ENCODE measurements around the gene PLEKHA1. TPM values are rescaled to one million over a fixed set of nuclear protein-coding genes. Genes with fewer than 3 reads are reported as not detected.

The PLEKHA1 gene
- total and polyA plus RNA-seq, 2 donors (not counting 3 experiments of a cell fraction or from before 2014, with no cell fraction given): 21.6 to 58.8 TPM

DNA sequence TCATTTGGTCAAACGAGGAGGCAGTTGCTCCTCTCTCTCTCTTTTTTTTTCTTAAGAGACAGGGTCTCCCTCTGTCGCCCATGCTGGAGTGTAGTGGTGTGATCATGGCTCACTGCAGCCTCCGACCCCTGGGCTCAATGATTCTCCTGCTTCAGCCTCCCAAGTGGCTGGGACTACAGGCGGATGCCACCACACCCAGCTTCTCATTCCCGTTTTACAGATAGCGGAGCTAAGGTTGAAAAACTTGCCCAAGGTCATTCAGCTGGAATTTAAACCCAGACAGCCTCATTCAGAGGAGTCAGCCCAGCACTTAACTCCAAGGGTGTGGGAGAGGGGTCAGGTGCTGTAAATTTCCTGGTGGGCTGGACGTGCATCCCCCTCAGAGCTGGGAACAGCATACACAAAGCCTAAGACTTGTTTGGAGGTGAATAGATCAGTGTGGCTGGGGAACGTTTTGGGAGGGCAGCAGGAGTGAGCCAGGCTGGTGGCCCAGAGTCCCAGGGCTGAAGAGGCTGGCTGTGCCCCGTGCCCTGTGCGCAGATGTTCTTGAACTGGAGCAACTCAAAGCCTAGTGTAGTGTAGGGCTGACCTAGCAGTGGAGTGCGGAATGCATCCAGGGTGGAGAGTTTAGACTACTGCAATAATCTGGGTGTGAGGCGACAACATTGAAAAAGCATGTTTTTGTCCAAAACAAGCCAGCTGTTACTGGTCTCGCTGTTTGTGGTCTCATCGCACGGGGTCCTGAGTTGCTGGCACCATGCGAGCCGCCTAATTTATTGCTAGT lies 89.2 kb downstream of the PLEKHA1 start:
- ChIA-PET POLR2A (no interaction called here), CTCF (interaction anchor here (2.0 to 3.0 kb wide), 3 partner anchors 31 to 102 kb away, joined by 6 to 15 read pairs (median 6); no protein-coding TSS in a partner anchor)
- Histone ChIP-seq H3K79me2 (ENCODE audit: control insufficient read depth, insufficient read depth, low read length) (peaks cover 13% of the 10 kb centered on the region), H3K4me2 (ENCODE audit: insufficient read depth, low read length) (peak overlapping the region; percentile 89), H3K27me3 (ENCODE audit: control insufficient read depth in 2 of 2, insufficient read depth in 2 of 2, low read length in 2 of 2) (no peaks in the 10 kb centered on the region), H3K4me1 (ENCODE audit: control insufficient read depth, extremely low read depth, insufficient read depth, low read length) (peaks cover 15% of the 10 kb centered on the region), H2AFZ (ENCODE audit: low read depth, low read length) (no peak overlapping the region), H3K9ac (replicated peaks; ENCODE audit: extremely low read depth, insufficient read depth, low read length) (no peak overlapping the region), H3K9me1 (replicated peaks; ENCODE audit: control insufficient read depth, extremely low read depth, insufficient read depth, low read length) (no peaks in the 10 kb centered on the region), H3K9me3 (replicated peaks; ENCODE audit: control insufficient read depth, insufficient read depth, low read length) (no peaks in the 10 kb centered on the region), H3K36me3 (ENCODE audit: control insufficient read depth in 2 of 2, extremely low read depth in 1 of 2, insufficient read depth in 2 of 2, low read length in 2 of 2) (no peaks in the 10 kb centered on the region), H3K27ac (ENCODE audit: insufficient read depth, low read depth, low read length) (no peak overlapping the region), H4K20me1 (replicated peaks; ENCODE audit: control insufficient read depth, extremely low read depth, insufficient read depth, low read length) (no peaks in the 10 kb centered on the region), H3K4me3 (replicated peaks in 1 of 3; ENCODE audit: insufficient read depth in 1 of 3, low read depth in 1 of 3, low read length in 3 of 3) (peak overlapping the region in 2 of 3 experiments; percentile 71 to 88)
- TF ChIP-seq EZH2 (IDR thresholded peaks at IDR 0.05; ENCODE audit: borderline replicate concordance, low read depth, low read length, severe bottlenecking): no peak
- TF ChIP-seq FOS (IDR thresholded peaks at IDR 0.05; ENCODE audit: borderline replicate concordance, insufficient read depth, low read length): no peak
- no peak for TF ChIP-seq JUN (IDR thresholded peaks at IDR 0.05; ENCODE audit: borderline replicate concordance, insufficient read depth, insufficient read length, low read depth)
- no peak for TF ChIP-seq CTCF (IDR thresholded peaks at IDR 0.05; ENCODE audit: extremely low read depth in 1 of 2, insufficient read depth in 1 of 2, low read depth in 1 of 2, low read length in 2 of 2)
- no peak for TF ChIP-seq POLR2A (IDR thresholded peaks at IDR 0.05; ENCODE audit: low read depth, low read length)
- BruUV-seq (replicated peaks): no TSS peak
- no peak for DNase-seq (ENCODE audit: low read depth, low spot score)
- dilution Hi-C loops (cut with MboI; ENCODE audit: extremely low pct_ligation_motif_present, low sequenced_read_pairs) (no loop called here), intact Hi-C loops (cut with micrococcal nuclease) (loop anchor here (1.0 to 10.0 kb wide), 4 partner anchors 41 to 1951 kb away; partner anchors contain the start of genes OAT and PLEKHA1)
- FAIRE-seq: no peak
